ENCODE measurements around the gene DAPK2. TPM values are rescaled to one million over a fixed set of nuclear protein-coding genes. Genes with fewer than 3 reads are reported as not detected.

DAPK2 gene
- polyA plus RNA-seq, 2 of the 4 experiments (the other 2 are of a cell fraction), result 3.1 to 4.8 TPM

DNA sequence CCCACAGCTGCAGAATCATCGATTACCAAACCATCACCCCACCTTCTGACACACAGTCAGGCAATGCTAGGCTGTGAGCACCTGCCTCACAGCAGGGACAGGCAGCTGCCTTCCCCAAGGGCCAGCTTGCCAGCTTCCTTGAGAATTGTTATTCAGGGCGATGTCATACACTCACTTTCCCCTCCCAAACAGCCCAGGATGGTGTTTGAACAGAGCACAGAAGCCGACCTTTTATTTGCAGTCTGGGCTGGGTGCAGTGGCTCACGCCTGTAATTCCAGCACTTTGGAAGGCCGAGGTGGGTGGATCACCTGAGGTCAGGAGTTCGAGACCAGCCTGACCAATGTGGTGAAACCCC lies 128.0 kb downstream of the DAPK2 start:
- DNase-seq (ENCODE audit: low read depth in 1 of 2, low spot score in 1 of 2) (no peak), FAIRE-seq (no peak), ATAC-seq (no peak)
- ChIA-PET CTCF (interaction anchor here (0.7 to 6.7 kb wide), 7 partner anchors 12 to 166 kb away, joined by 3 to 41 read pairs (median 4); partner anchors contain the start of gene DAPK2), POLR2A (no interaction called here)
- Histone ChIP-seq H3K4me3 (no peak overlapping the region), H3K4me2 (no peak overlapping the region), H3K9me3 (no peaks in the 10 kb centered on the region), H3K4me1 (peaks cover 11% of the 10 kb centered on the region; the same call in 2 of the 3 replicates), H3K27ac (no peak overlapping the region)
- TF ChIP-seq POLR2A (IDR thresholded peaks at IDR 0.05; ENCODE audit: low read length) (no peak), FOSB (CRISPR knock-in tag; IDR thresholded peaks at IDR 0.05) (no peak), CBX8 (IDR thresholded peaks at IDR 0.05) (no peak), USF2 (IDR thresholded peaks at IDR 0.05) (no peak), RNF2 (IDR thresholded peaks at IDR 0.05; ENCODE audit: borderline replicate concordance, low read depth) (no peak), BHLHE40 (IDR thresholded peaks at IDR 0.05; ENCODE audit: low read depth, low read length) (no peak), KDM5A (IDR thresholded peaks at IDR 0.05) (no peak), SREBF2 (IDR thresholded peaks at IDR 0.05) (no peak), NFE2L2 (conservative IDR thresholded peaks at IDR 0.05; ENCODE audit: low read length) (no peak)
- TF ChIP-seq, protein P1, sequence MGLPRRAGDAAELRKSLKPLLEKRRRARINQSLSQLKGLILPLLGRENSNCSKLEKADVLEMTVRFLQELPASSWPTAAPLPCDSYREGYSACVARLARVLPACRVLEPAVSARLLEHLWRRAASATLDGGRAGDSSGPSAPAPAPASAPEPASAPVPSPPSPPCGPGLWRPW (IDR thresholded peaks at IDR 0.05), result no peak
- TF ChIP-seq, protein P2, sequence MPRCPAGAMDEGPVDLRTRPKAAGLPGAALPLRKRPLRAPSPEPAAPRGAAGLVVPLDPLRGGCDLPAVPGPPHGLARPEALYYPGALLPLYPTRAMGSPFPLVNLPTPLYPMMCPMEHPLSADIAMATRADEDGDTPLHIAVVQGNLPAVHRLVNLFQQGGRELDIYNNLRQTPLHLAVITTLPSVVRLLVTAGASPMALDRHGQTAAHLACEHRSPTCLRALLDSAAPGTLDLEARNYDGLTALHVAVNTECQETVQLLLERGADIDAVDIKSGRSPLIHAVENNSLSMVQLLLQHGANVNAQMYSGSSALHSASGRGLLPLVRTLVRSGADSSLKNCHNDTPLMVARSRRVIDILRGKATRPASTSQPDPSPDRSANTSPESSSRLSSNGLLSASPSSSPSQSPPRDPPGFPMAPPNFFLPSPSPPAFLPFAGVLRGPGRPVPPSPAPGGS (IDR thresholded peaks at IDR 0.05), result no peak
- WGBS (ENCODE audit: missing lambda C conversion rate), result 29% methylated on average over 6 of the region's 6 CpGs

- no peak overlapping the region for H3K4me2 ChIP-seq
- TF ChIP-seq EHF (CRISPR knock-in tag; IDR thresholded peaks at IDR 0.05) (no peak), KDM5A (IDR thresholded peaks at IDR 0.05) (no peak), SREBF2 (IDR thresholded peaks at IDR 0.05) (no peak), POLR2A (IDR thresholded peaks at IDR 0.05; ENCODE audit: low read length) (no peak), PBX3 (IDR thresholded peaks at IDR 0.05) (no peak), NFE2L2 (conservative IDR thresholded peaks at IDR 0.05; ENCODE audit: low read length) (no peak), REST (IDR thresholded peaks at IDR 0.05) (no peak), KDM1A (IDR thresholded peaks at IDR 0.05; ENCODE audit: low read depth) (no peak), RAD21 (conservative IDR thresholded peaks at IDR 0.05 in 1 of 2, IDR thresholded peaks at IDR 0.05 in 1 of 2) (no peak), ZC3H11A (IDR thresholded peaks at IDR 0.05) (no peak), FOSL2 (IDR thresholded peaks at IDR 0.05) (no peak), FOSL2 (CRISPR knock-in tag; IDR thresholded peaks at IDR 0.05) (no peak), ZSCAN20 (CRISPR knock-in tag; IDR thresholded peaks at IDR 0.05) (no peak), RARB (CRISPR knock-in tag; IDR thresholded peaks at IDR 0.05) (no peak), HDAC2 (IDR thresholded peaks at IDR 0.05) (no peak), CEBPB (IDR thresholded peaks at IDR 0.05) (no peak), CBX8 (IDR thresholded peaks at IDR 0.05) (no peak), ATOH8 (CRISPR knock-in tag; IDR thresholded peaks at IDR 0.05; ENCODE audit: low read depth) (no peak)
- TF ChIP-seq, protein P3, sequence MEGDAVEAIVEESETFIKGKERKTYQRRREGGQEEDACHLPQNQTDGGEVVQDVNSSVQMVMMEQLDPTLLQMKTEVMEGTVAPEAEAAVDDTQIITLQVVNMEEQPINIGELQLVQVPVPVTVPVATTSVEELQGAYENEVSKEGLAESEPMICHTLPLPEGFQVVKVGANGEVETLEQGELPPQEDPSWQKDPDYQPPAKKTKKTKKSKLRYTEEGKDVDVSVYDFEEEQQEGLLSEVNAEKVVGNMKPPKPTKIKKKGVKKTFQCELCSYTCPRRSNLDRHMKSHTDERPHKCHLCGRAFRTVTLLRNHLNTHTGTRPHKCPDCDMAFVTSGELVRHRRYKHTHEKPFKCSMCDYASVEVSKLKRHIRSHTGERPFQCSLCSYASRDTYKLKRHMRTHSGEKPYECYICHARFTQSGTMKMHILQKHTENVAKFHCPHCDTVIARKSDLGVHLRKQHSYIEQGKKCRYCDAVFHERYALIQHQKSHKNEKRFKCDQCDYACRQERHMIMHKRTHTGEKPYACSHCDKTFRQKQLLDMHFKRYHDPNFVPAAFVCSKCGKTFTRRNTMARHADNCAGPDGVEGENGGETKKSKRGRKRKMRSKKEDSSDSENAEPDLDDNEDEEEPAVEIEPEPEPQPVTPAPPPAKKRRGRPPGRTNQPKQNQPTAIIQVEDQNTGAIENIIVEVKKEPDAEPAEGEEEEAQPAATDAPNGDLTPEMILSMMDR (IDR thresholded peaks at IDR 0.05), result no peak
- TF ChIP-seq, protein P4, sequence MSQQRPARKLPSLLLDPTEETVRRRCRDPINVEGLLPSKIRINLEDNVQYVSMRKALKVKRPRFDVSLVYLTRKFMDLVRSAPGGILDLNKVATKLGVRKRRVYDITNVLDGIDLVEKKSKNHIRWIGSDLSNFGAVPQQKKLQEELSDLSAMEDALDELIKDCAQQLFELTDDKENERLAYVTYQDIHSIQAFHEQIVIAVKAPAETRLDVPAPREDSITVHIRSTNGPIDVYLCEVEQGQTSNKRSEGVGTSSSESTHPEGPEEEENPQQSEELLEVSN (IDR thresholded peaks at IDR 0.05; ENCODE audit: borderline replicate concordance, low read depth), result no peak
- ATAC-seq (no peak), DNase-seq (ENCODE audit: low read depth in 1 of 2, low spot score in 1 of 2) (no peak), FAIRE-seq (no peak)
- H3K4me1 ChIP-seq, result peaks cover 11% of the 10 kb centered on the region; the same call in 2 of the 3 replicates
- ChIA-PET CTCF (interaction anchor here (1.0 to 6.7 kb wide), 7 partner anchors 12 to 166 kb away, joined by 3 to 41 read pairs (median 6); partner anchors contain the start of gene DAPK2), POLR2A (no interaction called here)
- no peak overlapping the region for H3K27ac ChIP-seq
- no peak overlapping the region for H3K4me3 ChIP-seq
- WGBS (ENCODE audit: missing lambda C conversion rate), result 70% methylated on average over 8 of the region's 8 CpGs
- H3K9me3 ChIP-seq, result no peaks in the 10 kb centered on the region
Measured at GRCh38 chr15:63917588-63918316, 128.5 kb downstream of the DAPK2 start.

All from A549 (cell line).